Measurements from ENCODE around the gene GTF2A1.
"Not testable (repeated sequence)": the region's sequence is repeated elsewhere in the genome, so short reads cannot be mapped to it uniquely, and the experiment has no call there.

GTF2A1 gene

GRCh38 chr14:81224222-81224621 lies 3.5 kb upstream of the GTF2A1 start:
- DNase-seq, result no peak

GRCh38 chr14:81223788-81224187 lies 3.0 kb upstream of the GTF2A1 start:
- not testable (repeated sequence) for DNase-seq

GRCh38 chr14:81222691-81223090 lies 1.9 kb upstream of the GTF2A1 start:
- DNase-seq, result no peak

- no peak for DNase-seq
These were observed 1.4 kb upstream of the GTF2A1 start for GRCh38 chr14:81222126-81222525.

- peak; percentile 20 for DNase-seq
These were observed 882 bp upstream of the GTF2A1 start for GRCh38 chr14:81221579-81222102.

GRCh38 chr14:81220580-81220829 lies 254 bp downstream of the GTF2A1 start:
- no peak for DNase-seq

- DNase-seq, result peak; percentile 10
These were observed 790 bp downstream of the GTF2A1 start for GRCh38 chr14:81219759-81220579.

- peak; percentile 99 for DNase-seq
These were observed 1.5 kb downstream of the GTF2A1 start for GRCh38 chr14:81219210-81219758.

GRCh38 chr14:81211844-81212243 lies 8.9 kb downstream of the GTF2A1 start:
- DNase-seq, result no peak

GRCh38 chr14:81209167-81209836 lies 11.5 kb downstream of the GTF2A1 start:
- DNase-seq, result no peak

GRCh38 chr14:81208489-81208888 lies 12.3 kb downstream of the GTF2A1 start:
- no peak for DNase-seq

GRCh38 chr14:81206115-81206514 lies 14.6 kb downstream of the GTF2A1 start:
- no peak for DNase-seq

- no peak for DNase-seq
These were observed 15.1 kb downstream of the GTF2A1 start for GRCh38 chr14:81205639-81206038.

- no peak for DNase-seq
These were observed 20.7 kb downstream of the GTF2A1 start for GRCh38 chr14:81200054-81200453.

GRCh38 chr14:81199084-81199483 lies 21.7 kb downstream of the GTF2A1 start:
- DNase-seq, result no peak

- no peak for DNase-seq
These were observed 22.1 kb downstream of the GTF2A1 start for GRCh38 chr14:81198651-81199050.

- no peak for DNase-seq
These were observed 26.7 kb downstream of the GTF2A1 start for GRCh38 chr14:81193924-81194633.

GRCh38 chr14:81192594-81192993 lies 28.2 kb downstream of the GTF2A1 start:
- DNase-seq, result no peak

- no peak for DNase-seq
These were observed 32.8 kb downstream of the GTF2A1 start for GRCh38 chr14:81187832-81188522.

GRCh38 chr14:81179631-81180030 lies 41.1 kb downstream of the GTF2A1 start:
- DNase-seq, result no peak

- no peak for DNase-seq
These were observed 42.7 kb downstream of the GTF2A1 start for GRCh38 chr14:81178063-81178462.

- no peak for DNase-seq
These were observed 43.5 kb downstream of the GTF2A1 start for GRCh38 chr14:81177225-81177624.

GRCh38 chr14:81176241-81176640 lies 44.5 kb downstream of the GTF2A1 start:
- no peak for DNase-seq

Measured in fibroblast of upper back skin (primary cell).